Body of pancreas (tissue), 4 donors: ENCODE measurements around the gene FHAD1. TPM values are rescaled to one million over a fixed set of nuclear protein-coding genes. Genes with fewer than 3 reads are reported as not detected.

Source experiments
- ATAC-seq: fragments of 150-250 bp; one replicate; pipeline ENCODE4 v1.9.1; 2016
- DNase-seq, 4 donors: peaks; one replicate each; pipeline ENCODE4 v3.0.0-alpha.2; 2019
- H3K27ac ChIP-seq, 4 donors: fragments of 200-600 bp; sonication (generic); 1 replicate in 3 of 4; 2 replicates in 1 of 4; pipeline versions ENCODE4 v1.5.1 to v1.6.1; 2016 to 2019; ENCODE audit warnings: mild to moderate bottlenecking in 1 of 4, mixed read lengths in 1 of 4, moderate library complexity in 1 of 4
- H3K27me3 ChIP-seq, 2 donors: fragments of 200-600 bp; sonication (generic); one replicate each; pipeline ENCODE4 v1.6.0; 2016; ENCODE audit warnings: mild to moderate bottlenecking in 1 of 2
- H3K36me3 ChIP-seq, 2 donors: fragments of 200-600 bp; sonication (generic); replicated peaks in 1 of 2; 2 replicates each; pipeline ENCODE4 v1.5.1; 2016; ENCODE audit warnings: low read depth in 2 of 2; ENCODE audit not compliant: insufficient read depth in 1 of 2
- H3K4me1 ChIP-seq: fragments of 200-600 bp; sonication (generic); one replicate; pipeline ENCODE4 v1.6.0; 2016
- H3K4me3 ChIP-seq, 2 donors: fragments of 200-600 bp; sonication (generic); 1 replicate in 1 of 2; 2 replicates in 1 of 2; pipeline ENCODE4 v1.5.1; 2016 to 2019
- H3K9me3 ChIP-seq, 3 donors: fragments of 200-600 bp; sonication (generic); 1 replicate in 2 of 3; 2 replicates in 1 of 3; pipeline ENCODE4 v1.5.1; 2016
- POLR2A ChIP-seq, 3 donors: fragments of 450-650 bp; IDR thresholded peaks; one replicate each; pipeline ENCODE4 v1.6.1; 2016; ENCODE audit warnings: antibody characterized with exemption in 3 of 3, mild to moderate bottlenecking in 2 of 3
- WGBS, 2 donors: methylation state at CpG; one replicate each; pipeline ENCODE4 v1.1.5; 2017; 5-methylcytosine and 5-hydroxymethylcytosine counted together
- intact Hi-C: fragments of 100-400 bp; cut with DNase I; formaldehyde crosslinking; loops from one replicate; pipeline ENCODE4 v1.15.1; 2023
- total RNA-seq, 2 donors: library from RNA; depleted of rRNA; stranded (reverse); fragments of >200 nt; gene quantifications; one replicate each; pipeline ENCODE4 v1.1.0, GENCODE V29; 2016
- TF ChIP-seq, protein P1 (sequence below), 7 experiments: fragments of 450-650 bp in 4 of 7; fragments of 200-600 bp in 3 of 7; sonication (generic) in 3 of 7; IDR thresholded peaks; one replicate each; pipeline ENCODE4 v1.5.1; 2016 to 2019; ENCODE audit warnings: antibody characterized with exemption in 7 of 7

FHAD1 gene
- total RNA-seq, 2 donors from 2014 or later = 2.9 to 4.9 TPM

DNA sequence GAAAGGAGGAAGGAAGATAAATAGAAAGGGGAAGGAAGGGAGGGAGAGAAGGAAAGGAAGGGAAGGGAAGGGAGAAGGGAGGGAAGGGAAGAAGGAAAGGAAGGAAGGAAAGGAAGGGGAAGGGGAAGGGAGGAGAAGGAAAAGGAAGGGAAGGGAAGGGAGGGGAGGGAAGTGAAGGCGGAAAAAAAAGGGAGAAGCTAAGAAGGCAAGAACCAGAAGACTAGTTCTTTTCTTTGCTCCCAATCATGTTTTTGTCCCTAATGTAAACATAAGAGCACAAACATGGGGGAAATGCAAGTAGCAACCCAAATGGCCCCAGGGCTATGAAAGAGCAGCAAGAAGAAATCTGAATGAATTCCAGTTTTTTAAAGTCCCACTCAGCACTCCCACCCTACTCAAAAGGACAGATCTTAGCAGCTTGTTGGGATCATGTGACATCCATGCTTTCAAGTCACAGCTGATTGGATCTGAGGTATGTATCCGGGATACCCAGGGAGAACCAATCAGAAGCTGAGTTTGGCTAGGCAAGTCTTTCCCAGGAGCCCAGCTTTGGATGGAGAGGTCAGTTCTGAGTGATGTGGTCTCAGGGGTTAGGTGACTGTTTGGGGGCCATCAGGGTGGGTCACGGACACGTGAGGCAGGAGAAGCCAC, 24.2 kb upstream of the FHAD1 start:
- intact Hi-C loops = no loop called here
- Histone ChIP-seq H3K27me3 (no peaks in the 10 kb centered on the region), H3K36me3 (peaks cover 3% of the 10 kb centered on the region in 2 donors), H3K4me3 (no peak overlapping the region), H3K27ac (peak overlapping the region in 1 of 4 donors; percentile 14), H3K9me3 (no peaks in the 10 kb centered on the region), H3K4me1 (peaks cover 17% of the 10 kb centered on the region)
- TF ChIP-seq, protein P1, sequence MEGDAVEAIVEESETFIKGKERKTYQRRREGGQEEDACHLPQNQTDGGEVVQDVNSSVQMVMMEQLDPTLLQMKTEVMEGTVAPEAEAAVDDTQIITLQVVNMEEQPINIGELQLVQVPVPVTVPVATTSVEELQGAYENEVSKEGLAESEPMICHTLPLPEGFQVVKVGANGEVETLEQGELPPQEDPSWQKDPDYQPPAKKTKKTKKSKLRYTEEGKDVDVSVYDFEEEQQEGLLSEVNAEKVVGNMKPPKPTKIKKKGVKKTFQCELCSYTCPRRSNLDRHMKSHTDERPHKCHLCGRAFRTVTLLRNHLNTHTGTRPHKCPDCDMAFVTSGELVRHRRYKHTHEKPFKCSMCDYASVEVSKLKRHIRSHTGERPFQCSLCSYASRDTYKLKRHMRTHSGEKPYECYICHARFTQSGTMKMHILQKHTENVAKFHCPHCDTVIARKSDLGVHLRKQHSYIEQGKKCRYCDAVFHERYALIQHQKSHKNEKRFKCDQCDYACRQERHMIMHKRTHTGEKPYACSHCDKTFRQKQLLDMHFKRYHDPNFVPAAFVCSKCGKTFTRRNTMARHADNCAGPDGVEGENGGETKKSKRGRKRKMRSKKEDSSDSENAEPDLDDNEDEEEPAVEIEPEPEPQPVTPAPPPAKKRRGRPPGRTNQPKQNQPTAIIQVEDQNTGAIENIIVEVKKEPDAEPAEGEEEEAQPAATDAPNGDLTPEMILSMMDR (IDR thresholded peaks at IDR 0.05) = no peak
- no peak for TF ChIP-seq POLR2A (IDR thresholded peaks at IDR 0.05)
- no peak for ATAC-seq
- no peak for DNase-seq
- 94% methylated on average over 4 of the region's 4 CpGs for WGBS, 2 donors

DNA sequence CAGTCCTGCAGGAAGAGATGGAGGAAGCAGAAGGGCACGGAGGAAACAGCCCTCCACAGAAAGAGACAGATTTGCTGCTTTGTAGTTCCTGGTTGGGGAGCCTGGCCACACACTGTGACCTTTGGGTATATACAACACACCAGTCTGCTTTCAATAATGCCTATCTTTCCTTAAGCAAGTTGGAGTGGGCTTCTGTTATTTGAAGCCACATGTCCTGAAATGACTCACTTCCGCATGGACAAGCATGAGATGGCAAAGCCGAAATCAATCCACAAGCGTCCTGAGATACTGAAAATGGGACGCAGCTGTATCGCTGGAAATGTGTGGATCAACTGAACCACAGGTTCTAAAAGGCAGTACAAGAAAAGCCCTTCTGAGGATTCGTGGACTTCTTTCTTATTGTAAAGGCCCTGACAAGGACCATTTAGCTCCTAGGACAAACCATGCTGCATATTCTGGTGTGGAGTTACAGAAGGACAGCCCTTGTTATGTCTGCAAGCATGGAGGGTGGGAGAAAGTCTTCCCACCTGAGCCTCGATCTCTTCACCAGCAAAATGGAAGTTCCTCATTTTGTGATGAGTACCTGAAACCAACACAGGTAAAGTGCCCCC, 22.7 kb upstream of the FHAD1 start:
- Histone ChIP-seq H3K9me3 (no peaks in the 10 kb centered on the region), H3K4me1 (peaks cover 11% of the 10 kb centered on the region), H3K36me3 (peaks cover under 1 to 3% of the 10 kb centered on the region in 2 donors), H3K27me3 (no peaks in the 10 kb centered on the region), H3K4me3 (no peak overlapping the region), H3K27ac (peak overlapping the region in 1 of 4 donors; percentile 52)
- ATAC-seq (no peak), DNase-seq (no peak)
- TF ChIP-seq POLR2A (IDR thresholded peaks at IDR 0.05) = no peak
- TF ChIP-seq, protein P1 (IDR thresholded peaks at IDR 0.05) = no peak
- intact Hi-C loops = no loop called here
- WGBS, 2 donors = 84 to 93% methylated on average over 8 of the region's 8 CpGs

DNA sequence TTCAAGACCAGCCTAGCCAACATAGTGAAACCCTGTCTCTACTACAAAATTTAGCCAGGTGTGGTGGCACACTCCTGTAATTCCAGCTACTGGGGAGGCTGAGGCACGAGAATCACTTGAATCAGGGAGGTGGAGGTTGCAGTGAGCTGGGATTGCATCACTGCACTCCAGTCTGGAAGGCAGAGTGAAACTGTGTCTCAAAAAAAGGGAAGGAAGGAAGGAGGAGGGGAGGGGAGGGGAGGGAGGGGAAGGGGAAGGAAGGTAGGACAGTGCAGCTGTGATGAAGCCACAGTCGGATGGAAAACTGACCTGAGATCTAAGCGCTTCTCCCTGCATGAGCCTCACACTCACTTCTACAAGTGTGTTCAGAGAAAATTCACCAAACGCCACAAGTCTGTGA, 22.0 kb upstream of the FHAD1 start:
- peaks cover 17% of the 10 kb centered on the region for H3K4me1 ChIP-seq
- H3K27ac ChIP-seq = no peak overlapping the region
- WGBS, 2 donors = 58 to 81% methylated on average over 3 of the region's 4 CpGs
- intact Hi-C loops = no loop called here
- no peaks in the 10 kb centered on the region for H3K27me3 ChIP-seq
- no peak overlapping the region for H3K4me3 ChIP-seq
- peaks cover 0 to 1% of the 10 kb centered on the region in 2 donors for H3K36me3 ChIP-seq
- no peak for ATAC-seq
- H3K9me3 ChIP-seq = no peaks in the 10 kb centered on the region
- DNase-seq = no peak
- no peak for TF ChIP-seq POLR2A (IDR thresholded peaks at IDR 0.05)
- TF ChIP-seq, protein P1 (IDR thresholded peaks at IDR 0.05) = no peak

DNA sequence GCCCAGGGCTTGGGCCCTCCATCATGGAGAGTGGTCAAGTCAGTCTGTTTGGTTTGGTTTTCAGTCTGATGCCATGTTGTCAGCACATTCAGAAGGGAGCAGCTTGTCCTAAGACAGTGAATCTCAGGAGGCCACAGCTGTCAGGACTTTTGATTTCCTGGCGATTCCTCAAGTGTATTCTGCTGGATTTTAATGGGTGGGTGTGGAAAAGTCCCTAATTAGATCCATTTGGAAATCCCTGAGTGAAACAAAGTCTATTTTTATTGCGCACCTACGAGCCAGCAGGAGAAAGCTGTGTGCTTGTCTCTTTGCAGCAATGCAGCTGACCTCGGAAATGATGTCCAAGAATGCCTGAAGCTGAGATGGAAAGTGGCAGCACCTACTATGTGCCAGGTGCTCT, 21.6 kb upstream of the FHAD1 start:
- Histone ChIP-seq H3K4me1 (peaks cover 19% of the 10 kb centered on the region), H3K27me3 (no peaks in the 10 kb centered on the region), H3K36me3 (no peaks in the 10 kb centered on the region), H3K4me3 (no peak overlapping the region), H3K9me3 (no peaks in the 10 kb centered on the region), H3K27ac (no peak overlapping the region)
- DNase-seq = no peak
- intact Hi-C loops = no loop called here
- TF ChIP-seq POLR2A (IDR thresholded peaks at IDR 0.05) = no peak
- TF ChIP-seq, protein P1 (IDR thresholded peaks at IDR 0.05) = no peak
- no peak for ATAC-seq
- 62 to 86% methylated on average over 3 to 4 of the region's 4 CpGs for WGBS, 2 donors
